ENCODE data around the gene PRR19. TPM values are rescaled to one million over a fixed set of nuclear protein-coding genes. Genes with fewer than 3 reads are reported as not detected.
"Not testable (repeated sequence)": the region's sequence is repeated elsewhere in the genome, so short reads cannot be mapped to it uniquely, and the experiment has no call there.

Gene PRR19, protein sequence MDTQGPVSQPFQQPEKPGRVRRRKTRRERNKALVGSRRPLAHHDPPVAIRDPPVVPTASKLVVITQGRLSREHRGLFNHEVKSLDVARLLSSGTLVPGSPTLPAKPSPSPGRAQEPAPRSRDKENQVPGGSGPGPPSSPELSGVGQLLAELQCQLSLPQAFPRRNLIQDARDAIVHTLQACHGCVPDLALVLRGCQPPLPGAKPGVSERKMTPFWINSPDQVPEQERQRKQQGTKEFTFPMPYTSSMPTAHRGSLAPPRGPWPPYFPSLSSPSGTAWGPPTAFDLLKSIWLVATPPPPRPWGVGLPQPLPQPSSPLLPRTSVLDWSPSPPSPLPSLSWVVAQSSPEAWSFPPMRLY
- total RNA-seq (2014; rRNA removed): 2.2 and 2.3 TPM in 2 replicates
- 1.8 TPM for polyA plus RNA-seq (2012)

DNA sequence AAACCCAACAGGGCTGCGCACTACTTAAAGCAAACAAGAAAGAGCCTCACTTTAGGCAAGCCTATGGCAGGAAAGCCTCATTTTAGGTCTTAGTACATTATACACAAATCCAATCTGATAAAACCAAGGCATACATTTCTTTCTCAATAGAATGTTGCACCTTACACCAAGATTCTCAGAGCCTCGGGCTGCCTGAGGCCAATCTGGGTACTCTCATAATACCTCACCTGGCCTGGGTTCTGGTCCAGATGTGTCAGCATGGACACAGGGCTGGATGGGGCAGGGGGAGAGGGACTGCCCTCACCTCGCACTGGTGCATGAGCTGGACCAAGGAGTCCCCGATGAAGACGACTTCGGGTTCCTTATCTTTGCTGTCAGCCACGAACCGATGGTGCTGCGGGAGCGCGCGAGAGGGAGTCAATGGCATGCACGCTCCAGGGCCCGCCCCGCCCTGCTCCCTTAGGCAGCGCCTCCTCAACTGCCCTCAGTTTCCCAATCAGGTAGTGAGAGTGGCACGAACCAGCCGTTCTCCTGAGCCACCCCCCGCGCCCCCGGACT lies at the start of gene PRR19:
Gene PRR19, plus strand, starts transcription at position 487 of the 558 bp plus-strand sequence. CDS start 7,453 bp downstream, outside the sequence.
- DNase-seq (ENCODE audit: low read depth): no peak

GRCh38 chr19:42252365-42253244 lies 49.3 kb upstream of the PRR19 start:
- peak; percentile 50 for DNase-seq (ENCODE audit: low read depth)

GRCh38 chr19:42253245-42254088 lies 48.5 kb upstream of the PRR19 start:
- peak; percentile 53 for DNase-seq (ENCODE audit: low read depth)

DNA sequence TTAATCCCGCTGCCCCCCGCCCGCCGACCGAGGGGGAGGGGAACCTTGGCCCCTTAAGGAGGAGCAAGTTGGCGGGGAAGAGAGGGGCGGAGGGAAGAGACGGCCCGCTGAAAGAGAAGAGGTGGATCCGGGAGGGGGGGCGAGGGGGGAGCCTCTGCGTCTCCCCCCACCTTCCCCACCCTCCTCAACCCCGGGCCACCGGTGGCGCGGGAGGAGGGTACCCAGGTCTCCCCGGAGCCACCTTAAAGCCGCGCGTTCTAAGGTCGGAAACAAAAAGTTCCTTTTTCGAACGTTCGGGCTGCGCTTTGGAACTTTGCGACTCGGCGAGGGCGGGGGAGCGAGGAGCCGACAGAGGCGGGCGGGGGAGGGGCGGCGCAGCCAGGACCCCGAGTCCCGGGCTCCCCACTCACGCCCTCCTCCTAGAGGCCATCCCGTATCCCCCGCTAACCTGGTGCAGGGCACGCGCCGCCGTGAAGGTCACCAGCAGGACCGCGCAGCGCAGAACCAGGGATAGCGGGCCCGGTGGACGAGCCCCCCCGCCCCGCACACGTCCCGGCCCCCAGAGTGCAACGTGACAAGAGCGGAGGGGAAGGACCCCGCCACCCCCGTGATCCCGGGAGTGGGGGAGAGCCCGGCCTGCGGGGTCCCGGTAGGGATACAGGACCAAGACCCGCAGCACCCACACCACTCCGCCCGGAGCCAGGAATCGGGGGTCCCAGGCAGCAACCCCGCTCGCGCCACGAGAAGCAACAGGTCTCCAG lies 47.7 kb upstream of the PRR19 start:
- peak; percentile 55 for DNase-seq (ENCODE audit: low read depth)

- DNase-seq (ENCODE audit: low read depth): peak; percentile 87
Measured at GRCh38 chr19:42254850-42255765, 46.8 kb upstream of the PRR19 start, which contains the start of gene ERF. TSS of gene ERF (minus strand) at chr19:42255128. CDS start at chr19:42254999, 129 bp downstream.

- DNase-seq (ENCODE audit: low read depth): peak; percentile 61
Measured at GRCh38 chr19:42255766-42256745, 45.9 kb upstream of the PRR19 start.

GRCh38 chr19:42257842-42258241 lies 44.1 kb upstream of the PRR19 start:
- DNase-seq (ENCODE audit: low read depth): not testable (repeated sequence)

DNA sequence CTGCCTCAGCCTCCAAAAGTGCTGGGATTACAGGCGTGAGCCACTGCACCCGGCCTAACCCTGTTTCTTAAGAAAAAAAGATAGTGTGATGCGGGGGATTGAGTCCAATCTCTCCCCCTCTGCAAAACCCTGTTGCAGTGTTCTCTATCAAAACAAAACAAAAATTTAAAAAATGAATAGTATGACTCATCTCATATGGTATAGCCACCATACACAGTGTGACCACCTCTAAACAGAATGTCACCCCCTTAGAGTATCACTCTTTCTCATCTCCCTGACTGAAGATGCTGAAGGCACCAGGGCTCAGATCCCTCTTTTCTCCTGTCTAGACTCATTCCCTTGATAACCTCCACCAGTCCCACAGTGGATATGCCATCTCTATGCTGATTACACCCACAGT lies 40.2 kb upstream of the PRR19 start:
- DNase-seq (ENCODE audit: low read depth): no peak

GRCh38 chr19:42266105-42266504 lies 35.8 kb upstream of the PRR19 start:
- not testable (repeated sequence) for DNase-seq (ENCODE audit: low read depth)

GRCh38 chr19:42266928-42267603 lies 34.9 kb upstream of the PRR19 start:
- DNase-seq (ENCODE audit: low read depth): not testable (repeated sequence)

- no peak for DNase-seq (ENCODE audit: low read depth)
Measured at GRCh38 chr19:42267644-42268141, 34.2 kb upstream of the PRR19 start.

- DNase-seq (ENCODE audit: low read depth): peak; percentile 99
Measured at GRCh38 chr19:42268142-42268703, 33.7 kb upstream of the PRR19 start.

- peak; percentile 100 for DNase-seq (ENCODE audit: low read depth)
Measured at GRCh38 chr19:42268704-42269477, 33.0 kb upstream of the PRR19 start, which contains the start of gene CIC. TSS of gene CIC (plus strand) at chr19:42269252. CDS start at chr19:42271784, 2,532 bp downstream.

GRCh38 chr19:42269478-42270345 lies 32.2 kb upstream of the PRR19 start:
- no peak for DNase-seq (ENCODE audit: low read depth)

Measured in LHCN-M2 (cell line).